GM21723 (cell line): ENCODE measurements around the gene TNFSF4.
A peak's percentile ranks its signal among the peaks of the same experiment; 100 is the strongest.
"Not testable (repeated sequence)": the region's sequence is repeated elsewhere in the genome, so short reads cannot be mapped to it uniquely, and the experiment has no call there.

Source experiments
- ATAC-seq: cut with Tn5 transposase; IDR thresholded peaks from one replicate; pipeline ENCODE4 v1.9.1; 2021; ENCODE audit warnings: mild to moderate bottlenecking, moderate library complexity; ENCODE audit not compliant: unreplicated experiment

Gene TNFSF4, protein sequence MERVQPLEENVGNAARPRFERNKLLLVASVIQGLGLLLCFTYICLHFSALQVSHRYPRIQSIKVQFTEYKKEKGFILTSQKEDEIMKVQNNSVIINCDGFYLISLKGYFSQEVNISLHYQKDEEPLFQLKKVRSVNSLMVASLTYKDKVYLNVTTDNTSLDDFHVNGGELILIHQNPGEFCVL

DNA sequence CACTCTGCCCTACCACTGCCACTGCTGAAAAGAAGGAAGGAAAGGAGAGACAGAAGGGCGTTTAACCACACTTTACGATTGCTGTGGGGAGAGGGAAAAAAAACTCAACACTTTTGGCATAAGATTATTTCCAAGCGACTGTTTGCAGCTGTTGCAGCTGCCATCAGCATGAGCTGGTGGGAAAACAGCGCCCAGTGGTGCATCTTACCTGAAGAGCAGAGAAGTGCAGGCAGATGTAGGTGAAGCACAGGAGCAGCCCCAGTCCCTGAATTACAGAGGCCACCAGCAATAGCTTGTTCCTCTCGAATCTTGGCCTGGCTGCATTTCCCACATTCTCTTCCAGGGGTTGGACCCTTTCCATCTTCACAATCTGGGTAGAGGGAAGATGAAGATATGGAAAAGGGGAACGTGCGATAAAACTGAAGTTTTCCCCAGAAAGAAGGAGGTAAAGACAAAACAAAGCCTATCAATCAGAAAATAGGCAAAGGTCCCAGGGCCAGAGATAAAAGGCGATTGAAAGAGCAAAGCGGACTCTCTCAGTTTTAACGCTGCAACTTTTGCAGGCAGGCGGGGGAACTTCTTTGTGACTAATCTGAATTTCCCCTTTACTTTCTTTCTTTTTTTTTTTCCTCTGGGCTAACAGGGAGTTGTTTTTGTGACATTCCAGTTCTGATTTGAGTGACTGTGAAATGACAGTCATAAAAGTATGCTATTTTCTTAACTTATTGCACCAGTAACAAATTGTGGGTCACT is at the start of gene TNFSF4:
TNFSF4 (minus strand) TSS at position 516 of the 753 bp plus-strand sequence; CDS start at position 361, 155 bp downstream.
- no peak for ATAC-seq

DNA sequence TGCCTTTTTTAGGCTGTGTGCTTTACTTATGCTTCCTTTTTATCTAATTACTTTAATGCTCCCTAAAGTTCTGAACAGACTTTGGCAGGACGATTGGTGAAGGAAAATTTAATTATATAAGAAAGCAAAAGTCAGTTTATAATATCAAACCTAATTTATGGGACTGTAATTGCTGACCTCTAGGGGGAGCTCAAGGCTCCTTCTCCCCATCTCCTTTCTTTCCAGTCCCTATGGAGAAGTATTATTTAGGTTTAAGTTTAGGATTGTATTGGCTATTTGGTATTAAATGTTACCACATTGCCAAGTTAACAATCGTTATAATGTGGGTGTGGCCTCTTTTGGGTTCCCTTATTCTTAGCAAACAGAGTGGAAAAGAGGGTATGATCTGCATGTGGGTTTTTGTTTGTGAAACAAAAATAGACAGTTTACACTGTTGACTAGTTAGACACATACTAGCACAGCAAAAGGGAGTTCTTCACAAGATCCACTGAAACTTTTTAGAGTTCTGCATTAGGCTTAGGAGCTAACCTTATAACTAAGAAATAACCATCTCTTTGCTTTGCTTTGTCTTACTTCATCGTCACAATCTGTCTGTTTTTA is 48.2 kb upstream of the TNFSF4 start:
- no peak for ATAC-seq

DNA sequence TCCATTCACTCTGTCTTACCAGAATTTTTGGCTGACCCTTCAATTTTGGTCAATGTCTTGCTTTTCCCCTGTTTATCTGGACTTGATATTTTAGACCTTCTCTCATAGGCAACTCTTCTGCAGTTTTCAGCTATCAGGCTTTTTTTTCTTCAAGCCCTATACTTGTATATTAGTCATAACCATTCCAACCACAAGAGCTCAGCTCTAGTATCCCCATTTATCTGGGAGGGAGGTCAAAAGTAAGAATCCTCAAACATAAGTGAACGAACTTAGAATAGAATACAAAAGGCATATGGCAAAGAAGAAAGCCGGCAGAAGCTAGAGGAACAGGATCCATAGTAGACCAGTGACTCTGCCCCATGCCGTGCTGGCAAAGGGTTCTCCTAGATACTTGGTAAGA is 45.9 kb upstream of the TNFSF4 start:
- no peak for ATAC-seq

DNA sequence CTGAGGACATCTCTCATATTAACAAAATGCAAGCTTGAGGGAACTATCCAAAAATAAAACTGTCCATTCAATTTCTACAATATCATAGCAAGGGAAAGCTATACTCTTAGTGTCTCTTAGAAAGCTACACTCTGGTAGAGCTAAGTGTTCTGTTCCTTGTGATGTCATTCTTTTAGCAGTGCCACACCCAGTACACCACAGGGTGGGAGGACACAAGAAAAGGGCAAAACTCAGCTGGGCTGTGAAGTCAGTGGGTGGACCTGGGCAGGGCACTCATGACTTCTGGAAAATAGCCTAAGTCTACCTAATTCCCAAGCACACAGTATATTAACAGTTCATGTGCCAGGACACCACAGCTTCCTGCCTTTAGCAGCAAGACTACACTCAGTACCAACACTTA is 42.2 kb upstream of the TNFSF4 start:
- ATAC-seq: no peak

DNA sequence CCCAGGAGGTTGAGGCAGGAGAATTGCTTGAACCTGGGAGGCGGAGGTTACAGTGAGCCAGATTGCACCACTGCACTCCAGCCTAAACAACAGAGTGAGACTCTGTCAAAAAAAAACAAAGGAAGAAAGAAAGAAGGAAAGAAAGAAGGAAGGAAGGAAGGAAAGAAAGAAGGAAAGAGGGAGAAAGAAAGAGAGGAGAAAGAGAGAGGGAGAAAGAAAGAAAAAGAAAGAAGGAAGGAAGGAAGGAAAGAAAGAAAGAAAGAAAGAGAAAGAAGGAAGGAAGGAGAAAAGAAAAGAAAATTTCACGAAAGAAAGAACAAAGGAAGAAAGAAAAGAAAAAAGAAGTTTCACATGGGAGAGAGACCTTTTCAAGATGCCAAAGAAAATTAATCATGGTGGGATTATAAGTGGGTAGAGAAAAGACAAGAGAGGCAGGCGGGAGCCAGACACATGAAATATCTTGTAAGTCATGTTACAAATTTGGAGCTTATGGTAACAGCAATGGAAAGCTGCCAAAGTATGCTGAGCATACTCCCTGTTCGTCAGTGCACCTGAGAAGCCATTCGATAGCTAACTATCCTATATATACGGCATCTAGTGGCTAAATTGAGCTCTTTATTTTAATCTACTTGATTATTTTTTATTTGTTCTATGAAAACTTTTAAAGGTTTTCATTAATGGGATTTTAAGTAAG is 41.3 kb upstream of the TNFSF4 start:
- no peak for ATAC-seq

DNA sequence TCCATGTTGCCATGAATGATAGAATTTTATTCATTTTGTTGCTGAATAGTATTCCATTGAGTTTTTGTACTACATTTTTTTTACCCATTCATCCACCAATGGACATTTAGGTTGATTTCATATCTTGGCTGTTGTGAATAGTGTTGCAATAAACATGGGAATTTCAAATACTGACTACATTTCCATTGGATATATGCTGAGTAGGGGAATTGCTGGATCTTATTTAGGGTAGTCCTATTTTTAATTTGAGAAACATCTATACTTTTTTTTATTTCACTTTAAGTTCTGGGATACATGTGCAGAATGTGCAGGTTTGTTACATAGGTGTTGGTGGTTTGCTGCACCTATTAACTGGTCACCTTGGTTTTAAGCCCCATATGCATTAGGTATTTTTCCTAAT is 38.8 kb upstream of the TNFSF4 start:
- no peak for ATAC-seq

DNA sequence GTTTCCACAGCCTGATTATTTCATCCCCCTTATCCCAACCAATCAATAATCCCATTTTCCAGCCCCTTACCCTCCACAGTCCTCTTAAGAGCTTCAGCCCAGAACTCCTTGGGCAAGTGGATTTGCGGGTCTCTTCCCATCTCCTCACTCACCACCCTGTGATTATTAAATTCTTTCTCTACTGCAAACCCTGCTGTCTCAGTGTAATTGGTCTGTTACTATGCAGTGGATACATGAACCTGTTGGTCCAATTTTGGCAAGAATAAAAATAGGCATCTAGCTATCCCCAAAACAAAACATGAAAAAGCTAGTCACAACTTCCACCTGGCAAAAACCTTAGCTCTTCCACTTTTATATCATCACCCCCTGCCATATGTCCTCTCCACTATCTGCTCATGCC is 36.2 kb upstream of the TNFSF4 start:
- ATAC-seq: no peak

DNA sequence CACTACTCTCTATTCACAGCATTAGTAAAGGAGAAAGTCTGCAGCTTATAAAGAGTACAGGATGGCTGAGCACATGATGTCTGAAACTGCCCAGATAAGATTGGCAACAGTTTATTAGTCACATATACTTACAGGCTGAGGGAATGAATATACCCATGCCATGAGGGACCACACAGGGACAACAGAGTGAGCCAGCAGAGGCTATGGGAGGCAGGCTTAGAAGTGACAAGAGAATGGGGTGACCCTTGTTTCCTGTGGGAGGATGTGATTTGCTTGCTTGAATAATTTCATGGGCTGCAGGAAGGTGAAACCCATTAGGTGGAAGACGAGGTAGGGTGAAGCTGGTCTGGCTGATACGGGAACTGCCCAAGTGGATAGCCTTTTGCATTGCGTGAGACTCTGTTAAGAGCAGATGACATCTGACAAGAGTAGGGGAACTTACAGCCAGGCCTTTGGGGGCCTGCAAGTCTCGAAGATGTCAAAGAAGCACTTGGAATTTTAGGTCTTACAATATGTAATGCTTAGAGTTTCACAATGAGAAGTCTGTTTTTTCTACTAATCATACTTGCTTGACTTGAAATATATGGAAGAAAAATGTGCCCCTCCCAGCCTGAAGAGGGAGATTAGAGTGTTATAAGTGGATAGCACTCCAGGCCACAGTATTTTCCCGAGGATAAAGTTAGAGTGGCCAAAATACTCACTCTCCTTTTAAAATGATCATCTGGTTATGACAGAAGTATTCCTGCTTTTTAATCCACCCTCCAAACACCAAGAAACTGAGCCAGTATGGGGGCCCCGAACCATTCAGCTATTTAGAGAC is 34.6 kb upstream of the TNFSF4 start:
- peak; percentile 52 for ATAC-seq

DNA sequence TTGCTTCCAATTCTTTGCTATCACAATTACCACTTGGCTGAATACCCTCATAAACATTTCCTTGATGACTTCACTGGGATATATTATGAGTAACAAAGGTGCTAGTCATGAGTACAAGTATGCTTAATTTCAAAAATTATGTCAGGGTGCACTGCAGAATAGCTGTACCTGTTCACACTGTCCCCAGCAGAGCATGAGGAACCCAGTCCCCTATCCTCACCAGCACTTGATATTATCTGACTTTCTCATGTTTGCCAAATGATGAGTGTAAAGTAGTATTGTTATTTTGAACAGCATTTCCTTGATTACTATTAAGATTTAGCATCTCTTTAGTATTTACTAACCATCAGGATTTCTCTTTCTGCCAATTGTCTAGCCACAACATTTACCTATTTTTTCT is 33.5 kb upstream of the TNFSF4 start:
- no peak for ATAC-seq

DNA sequence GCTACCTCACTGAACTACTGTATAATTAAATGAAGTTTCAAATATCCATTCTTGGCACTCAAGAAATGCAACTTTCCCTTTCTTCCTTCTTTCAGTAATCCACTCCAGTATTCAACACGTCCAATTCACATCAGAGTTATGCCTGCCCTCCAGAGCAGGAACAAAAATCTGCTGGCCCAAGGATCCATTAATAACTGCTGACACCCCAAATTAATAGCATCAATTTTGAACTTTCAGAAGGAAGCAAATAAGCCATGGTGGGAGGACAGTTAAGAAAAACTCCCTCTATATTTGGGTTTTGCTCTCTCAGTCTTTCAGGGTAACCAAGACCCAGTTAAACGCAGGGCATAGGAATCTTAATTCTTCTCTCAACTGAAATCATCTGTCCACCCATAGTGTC is 31.9 kb upstream of the TNFSF4 start:
- ATAC-seq: no peak

DNA sequence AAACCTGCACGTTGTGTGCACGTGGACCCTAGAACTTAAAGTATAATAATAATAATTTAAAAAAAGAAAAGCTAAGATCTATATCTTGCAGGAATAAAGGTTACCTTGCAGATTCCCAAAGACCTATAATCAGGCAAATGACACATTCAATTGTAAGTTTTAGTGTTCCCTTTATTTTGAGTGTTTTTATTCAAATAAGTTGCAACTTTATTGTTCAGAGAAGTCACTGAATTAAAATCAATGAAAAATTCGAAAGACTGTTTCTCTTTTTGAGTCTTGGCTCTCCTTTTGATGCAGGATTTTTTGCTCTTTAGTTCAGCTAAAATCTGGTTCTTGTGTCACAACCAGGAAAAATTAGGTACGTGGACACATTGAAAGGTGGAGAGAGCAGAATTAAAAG is 27.8 kb upstream of the TNFSF4 start:
- ATAC-seq: no peak

DNA sequence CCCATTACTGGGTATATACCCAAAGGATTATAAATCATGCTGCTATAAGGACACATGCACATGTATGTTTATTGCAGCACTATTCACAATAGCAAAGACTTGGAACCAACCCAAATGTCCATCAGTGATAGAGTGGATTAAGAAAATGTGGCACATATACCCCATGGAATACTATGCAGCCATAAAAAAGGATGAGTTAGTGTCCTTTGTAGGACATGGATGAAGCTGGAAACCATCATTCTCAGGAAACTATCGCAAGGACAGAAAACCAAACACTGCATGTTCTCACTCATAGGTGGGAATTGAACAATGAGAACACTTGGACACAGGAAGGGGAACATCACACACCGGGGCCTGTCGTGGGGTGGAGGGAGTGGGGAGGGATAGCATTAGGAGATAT is 27.3 kb upstream of the TNFSF4 start:
- not testable (repeated sequence) for ATAC-seq

DNA sequence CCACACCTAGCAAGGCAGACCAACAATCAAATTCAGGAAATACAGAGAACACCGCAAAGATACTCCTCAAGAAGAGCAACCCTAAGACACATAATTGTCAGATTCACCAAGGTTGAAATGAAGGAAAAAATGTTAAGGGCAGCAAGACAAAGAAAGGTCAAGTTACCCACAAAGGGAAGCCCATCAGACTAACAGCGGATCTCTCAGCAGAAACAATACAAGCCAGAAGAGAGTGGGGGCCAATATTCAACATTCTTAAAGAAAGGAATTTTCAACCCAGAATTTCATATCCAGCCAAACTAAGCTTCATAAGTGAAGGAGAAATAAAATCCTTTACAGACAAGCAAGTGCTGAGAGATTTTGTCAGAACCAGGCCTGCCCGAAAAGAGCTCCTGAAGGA is 21.9 kb upstream of the TNFSF4 start:
- not testable (repeated sequence) for ATAC-seq

DNA sequence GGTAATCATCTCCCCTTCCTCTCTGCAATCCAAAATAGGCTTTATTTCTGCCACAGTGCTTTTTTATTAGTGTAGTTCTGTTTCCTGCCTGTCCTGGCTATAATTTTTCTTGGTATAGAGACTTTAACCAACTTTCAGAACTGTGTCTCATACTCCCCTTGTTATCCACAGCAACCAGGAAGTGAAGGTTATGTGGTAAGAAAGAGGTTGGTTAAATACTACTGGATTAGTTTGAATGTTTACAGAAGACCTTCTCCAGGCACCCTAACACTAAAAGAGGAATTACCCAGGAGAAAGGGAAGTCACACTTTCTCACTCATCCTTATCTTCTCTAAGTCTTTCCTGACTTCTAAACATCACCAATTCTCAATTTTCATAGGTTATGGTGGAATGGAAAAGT is 17.8 kb upstream of the TNFSF4 start:
- no peak for ATAC-seq

DNA sequence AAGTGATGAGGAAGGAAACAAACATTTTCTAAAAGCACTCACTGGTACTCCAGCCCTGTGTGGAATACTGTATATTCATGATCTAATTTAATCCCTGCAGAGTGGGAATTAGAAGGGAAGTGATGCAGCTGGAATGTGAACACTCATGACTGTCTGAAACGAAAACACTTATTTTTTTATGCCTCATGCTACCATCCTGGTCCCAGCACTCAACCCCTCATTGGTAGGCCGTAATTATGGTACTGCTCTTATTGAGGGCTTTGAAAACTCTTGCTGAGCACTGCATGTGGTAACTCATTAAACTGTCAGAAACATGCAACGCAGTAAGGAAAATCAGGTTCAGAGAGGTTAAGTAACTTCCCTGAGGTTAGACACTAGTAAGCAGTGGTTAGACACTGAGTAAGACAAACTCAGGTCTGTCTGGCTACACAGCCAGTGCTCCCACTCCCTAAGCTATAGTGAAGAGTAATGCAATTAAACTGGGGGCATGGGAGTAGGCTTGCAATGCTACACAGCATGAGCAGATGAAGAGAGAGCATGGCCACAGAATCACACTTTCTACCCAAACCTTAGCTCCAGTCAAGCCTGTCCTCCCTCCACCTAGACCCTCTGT is 17.3 kb upstream of the TNFSF4 start:
- no peak for ATAC-seq

DNA sequence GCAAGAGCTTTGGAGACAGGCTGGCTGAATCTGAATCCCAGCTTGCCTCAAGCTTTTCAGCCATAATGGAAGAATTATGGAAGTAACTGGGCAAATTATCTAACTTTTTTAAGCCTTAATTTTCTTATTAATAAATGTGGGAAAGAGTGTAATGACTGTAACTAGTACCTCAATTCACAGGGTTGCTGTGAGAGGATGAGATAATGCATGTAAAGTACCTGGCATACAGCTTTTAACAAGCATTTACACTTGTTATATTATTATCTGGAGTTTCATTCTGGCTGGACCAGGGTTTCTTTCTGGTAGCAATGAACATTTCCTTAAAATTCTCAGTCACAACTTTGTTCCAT is 15.9 kb upstream of the TNFSF4 start:
- ATAC-seq: no peak

DNA sequence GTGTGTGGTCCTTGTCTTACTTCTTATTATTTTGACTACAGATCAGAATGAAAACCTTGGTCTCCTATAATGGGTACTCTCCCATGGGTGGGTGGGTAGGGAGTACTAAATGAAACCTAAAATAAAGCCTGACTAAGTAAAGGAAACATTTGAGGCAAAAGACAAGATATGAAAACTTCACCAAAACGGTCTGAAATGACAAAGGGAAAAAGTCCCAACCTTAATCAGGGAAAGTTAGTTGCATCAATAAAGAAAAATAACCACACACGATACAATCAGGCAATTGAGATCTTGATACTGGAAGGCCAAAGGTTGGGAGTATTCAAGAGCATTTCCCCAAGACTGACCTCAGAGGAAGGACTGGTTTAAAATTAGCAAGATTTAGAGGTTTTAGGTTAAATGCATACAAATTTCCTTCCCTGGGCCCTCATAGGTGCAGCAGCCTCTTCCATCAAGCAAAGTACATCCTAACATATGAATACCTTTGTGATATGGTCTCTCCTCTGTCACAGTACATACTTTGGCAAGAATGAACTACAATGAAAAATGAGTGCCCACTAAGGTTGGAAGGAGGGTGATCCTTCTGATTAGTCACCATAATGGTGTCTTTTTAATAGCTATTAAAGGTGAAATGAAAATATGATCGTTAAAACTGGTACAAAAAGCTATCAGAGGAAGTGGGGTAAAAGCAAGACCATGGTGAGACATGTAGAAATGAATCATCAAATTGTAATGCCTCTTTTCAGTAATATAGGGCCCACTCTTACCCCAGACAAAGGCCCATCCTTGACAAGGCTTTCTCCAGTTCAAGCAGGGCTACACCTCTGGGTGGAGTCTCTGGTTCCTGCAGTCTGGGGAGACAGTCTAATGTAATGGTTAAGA is 15.3 kb upstream of the TNFSF4 start:
- no peak for ATAC-seq

DNA sequence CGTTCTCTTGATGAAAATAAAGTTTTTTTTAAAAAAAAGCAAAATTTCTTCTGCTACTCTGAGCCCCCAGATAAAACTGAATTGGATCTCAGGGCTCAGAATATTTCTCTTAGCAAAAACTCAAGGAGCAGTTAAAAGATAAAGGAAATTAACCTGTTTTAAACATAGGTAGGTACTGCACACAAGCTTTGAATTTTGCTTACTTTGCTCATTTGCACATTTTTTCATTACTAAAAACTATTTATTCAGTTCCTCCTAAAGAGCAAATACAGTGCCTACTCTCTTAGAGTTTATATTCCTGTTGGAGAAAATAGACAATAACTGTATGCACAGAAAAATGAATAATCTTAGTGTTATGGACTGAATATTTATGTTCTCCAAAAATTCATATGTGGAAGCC is 13.0 kb upstream of the TNFSF4 start:
- ATAC-seq: no peak

DNA sequence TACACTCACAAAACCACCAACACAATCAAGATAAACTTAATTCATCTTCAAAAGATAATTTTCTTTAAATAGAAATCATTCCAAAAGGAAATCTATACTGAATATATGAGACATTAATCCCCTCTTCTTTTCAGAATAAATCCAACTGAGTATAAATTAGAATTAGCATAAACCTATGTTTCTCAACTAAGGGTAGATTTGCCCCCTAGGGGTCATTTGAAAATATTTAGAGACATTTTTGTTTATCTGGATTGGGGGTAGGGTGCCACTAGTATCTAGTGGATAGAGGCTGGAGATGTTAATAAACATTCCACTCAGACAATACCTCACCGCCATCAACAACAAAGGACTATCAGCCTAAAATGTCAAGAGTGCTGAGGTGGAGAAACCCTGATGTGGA is 6.5 kb upstream of the TNFSF4 start:
- ATAC-seq: no peak
